Natural killer cell treated with Interleukin-12 subunit alpha and Interleukin-12 subunit beta and Interleukin-15 and Interleukin-18, amount 100 ng/mL, for 72 hours (primary cell): Measurements from ENCODE around the gene SLC13A3. TPM values are rescaled to one million over a fixed set of nuclear protein-coding genes. Genes with fewer than 3 reads are reported as not detected.
A peak's percentile ranks its signal among the peaks of the same experiment; 100 is the strongest.

Experiments used
- ATAC-seq, 2 donors: fragments of 150-1000 bp; cut with Tn5 transposase in 1 of 2; sonication (Bioruptor Pico), chemical (Tn5 transposase) in 1 of 2; 2 replicates each; pipeline ENCODE4 v1.10.0; 2021
- DNase-seq: peaks from one replicate; pipeline ENCODE4 v3.0.0; 2022; ENCODE audit warnings: low spot score
- H3K27ac Mint-ChIP-seq, 2 donors: 1 replicate in 1 of 2; 2 replicates in 1 of 2; pipeline ENCODE4 v1.8.0; 2022; ENCODE audit warnings: mixed read lengths in 2 of 2, mild to moderate bottlenecking in 1 of 2, moderate library complexity in 1 of 2
- H3K27me3 Mint-ChIP-seq, 2 donors: 1 replicate in 1 of 2; 2 replicates in 1 of 2; pipeline ENCODE4 v1.8.0; 2022; ENCODE audit warnings: mixed read lengths in 2 of 2
- H3K36me3 Mint-ChIP-seq: one replicate; pipeline ENCODE4 v1.8.0; 2022; ENCODE audit warnings: mixed read lengths
- H3K4me1 Mint-ChIP-seq, 2 donors: 1 replicate in 1 of 2; 2 replicates in 1 of 2; pipeline ENCODE4 v1.8.0; 2022; ENCODE audit warnings: low read depth in 2 of 2, mixed read lengths in 2 of 2, mild to moderate bottlenecking in 1 of 2
- H3K4me3 Mint-ChIP-seq: one replicate; pipeline ENCODE4 v1.8.0; 2022; ENCODE audit warnings: mixed read lengths
- H3K9me3 Mint-ChIP-seq: 2 replicates; pipeline ENCODE4 v1.8.0; 2022; ENCODE audit warnings: mixed read lengths
- total RNA-seq, 2 donors: library from RNA; stranded (reverse); gene quantifications; one replicate each; pipeline ENCODE4 v1.2.3, GENCODE V29; 2022

The SLC13A3 gene
- total RNA-seq, 2 donors from 2014 or later, result 0.47 to 0.55 TPM

GRCh38 chr20:46640536-46641311 lies 10.5 kb downstream of the SLC13A3 start:
- Mint-ChIP-seq H3K4me3 (no peak overlapping the region), H3K27ac (no peak overlapping the region), H3K9me3 (no peaks in the 10 kb centered on the region), H3K36me3 (no peaks in the 10 kb centered on the region), H3K27me3 (peaks cover 0 to 5% of the 10 kb centered on the region in 2 donors), H3K4me1 (no peaks in the 10 kb centered on the region)
- DNase-seq (no peak), ATAC-seq (no peak)

- DNase-seq, result no peak
- Mint-ChIP-seq H3K4me3 (no peak overlapping the region), H3K36me3 (no peaks in the 10 kb centered on the region), H3K27ac (no peak overlapping the region), H3K27me3 (peaks cover 0 to 7% of the 10 kb centered on the region in 2 donors), H3K9me3 (no peaks in the 10 kb centered on the region), H3K4me1 (no peaks in the 10 kb centered on the region)
- no peak for ATAC-seq
Measured at GRCh38 chr20:46640044-46640443, 11.2 kb downstream of the SLC13A3 start.

GRCh38 chr20:46639587-46639986 lies 11.7 kb downstream of the SLC13A3 start:
- Mint-ChIP-seq H3K4me1 (no peaks in the 10 kb centered on the region), H3K4me3 (no peak overlapping the region), H3K27ac (no peak overlapping the region), H3K36me3 (no peaks in the 10 kb centered on the region), H3K9me3 (no peaks in the 10 kb centered on the region), H3K27me3 (peaks cover 0 to 9% of the 10 kb centered on the region in 2 donors)
- ATAC-seq (no peak), DNase-seq (no peak)

- ATAC-seq, result no peak
- no peaks in the 10 kb centered on the region for H3K9me3 Mint-ChIP-seq
- no peak overlapping the region for H3K4me3 Mint-ChIP-seq
- no peaks in the 10 kb centered on the region for H3K36me3 Mint-ChIP-seq
- DNase-seq, result no peak
- peaks cover 0 to 9% of the 10 kb centered on the region in 2 donors for H3K27me3 Mint-ChIP-seq
- H3K27ac Mint-ChIP-seq, result no peak overlapping the region
- H3K4me1 Mint-ChIP-seq, result no peaks in the 10 kb centered on the region
Measured at GRCh38 chr20:46638898-46639274, 12.4 kb downstream of the SLC13A3 start.

- peaks cover 0 to 9% of the 10 kb centered on the region in 2 donors for H3K27me3 Mint-ChIP-seq
- no peak overlapping the region for H3K4me3 Mint-ChIP-seq
- DNase-seq (no peak), ATAC-seq (no peak)
- H3K4me1 Mint-ChIP-seq, result no peaks in the 10 kb centered on the region
- no peaks in the 10 kb centered on the region for H3K9me3 Mint-ChIP-seq
- no peak overlapping the region for H3K27ac Mint-ChIP-seq
- H3K36me3 Mint-ChIP-seq, result no peaks in the 10 kb centered on the region
Measured at GRCh38 chr20:46638134-46638897, 12.9 kb downstream of the SLC13A3 start.

GRCh38 chr20:46637427-46638133 lies 13.7 kb downstream of the SLC13A3 start:
- no peaks in the 10 kb centered on the region for H3K9me3 Mint-ChIP-seq
- no peak overlapping the region for H3K27ac Mint-ChIP-seq
- no peaks in the 10 kb centered on the region for H3K36me3 Mint-ChIP-seq
- no peak for DNase-seq
- H3K4me1 Mint-ChIP-seq, result no peaks in the 10 kb centered on the region
- no peak overlapping the region for H3K4me3 Mint-ChIP-seq
- peaks cover 0 to 9% of the 10 kb centered on the region in 2 donors for H3K27me3 Mint-ChIP-seq
- no peak for ATAC-seq

GRCh38 chr20:46637020-46637419 lies 14.2 kb downstream of the SLC13A3 start:
- Mint-ChIP-seq H3K4me3 (no peak overlapping the region), H3K4me1 (no peaks in the 10 kb centered on the region), H3K27ac (no peak overlapping the region), H3K36me3 (no peaks in the 10 kb centered on the region), H3K27me3 (peaks cover 0 to 7% of the 10 kb centered on the region in 2 donors), H3K9me3 (no peaks in the 10 kb centered on the region)
- ATAC-seq (no peak), DNase-seq (no peak)

GRCh38 chr20:46636514-46636913 lies 14.7 kb downstream of the SLC13A3 start:
- ATAC-seq, result no peak
- no peak for DNase-seq
- no peaks in the 10 kb centered on the region for H3K36me3 Mint-ChIP-seq
- H3K4me1 Mint-ChIP-seq, result peaks cover under 1% of the 10 kb centered on the region in 2 donors
- no peak overlapping the region for H3K4me3 Mint-ChIP-seq
- no peaks in the 10 kb centered on the region for H3K9me3 Mint-ChIP-seq
- no peak overlapping the region for H3K27ac Mint-ChIP-seq
- H3K27me3 Mint-ChIP-seq, result peaks cover 0 to 7% of the 10 kb centered on the region in 2 donors

- ATAC-seq (no peak), DNase-seq (no peak)
- Mint-ChIP-seq H3K4me1 (peaks cover 5 to 6% of the 10 kb centered on the region in 2 donors), H3K9me3 (no peaks in the 10 kb centered on the region), H3K27me3 (peaks cover 2 to 7% of the 10 kb centered on the region in 2 donors), H3K27ac (no peak overlapping the region), H3K36me3 (no peaks in the 10 kb centered on the region), H3K4me3 (no peak overlapping the region)
Measured at GRCh38 chr20:46635514-46636136, 15.6 kb downstream of the SLC13A3 start.

- DNase-seq (no peak), ATAC-seq (no peak)
- H3K9me3 Mint-ChIP-seq, result no peaks in the 10 kb centered on the region
- H3K27ac Mint-ChIP-seq, result no peak overlapping the region
- no peak overlapping the region for H3K4me3 Mint-ChIP-seq
- H3K36me3 Mint-ChIP-seq, result peaks cover 4% of the 10 kb centered on the region
- peaks cover 11 to 12% of the 10 kb centered on the region in 2 donors for H3K27me3 Mint-ChIP-seq
- peaks cover 5 to 9% of the 10 kb centered on the region in 2 donors for H3K4me1 Mint-ChIP-seq
Measured at GRCh38 chr20:46634528-46634927, 16.7 kb downstream of the SLC13A3 start.

- no peak for ATAC-seq
- DNase-seq, result no peak
- Mint-ChIP-seq H3K4me3 (no peak overlapping the region), H3K36me3 (peaks cover 6% of the 10 kb centered on the region), H3K4me1 (peaks cover 5 to 9% of the 10 kb centered on the region in 2 donors), H3K27me3 (peaks cover 10 to 15% of the 10 kb centered on the region in 2 donors), H3K9me3 (no peaks in the 10 kb centered on the region), H3K27ac (no peak overlapping the region)
Measured at GRCh38 chr20:46631874-46632446, 19.3 kb downstream of the SLC13A3 start.

GRCh38 chr20:46631212-46631869 lies 19.9 kb downstream of the SLC13A3 start:
- peaks cover 6% of the 10 kb centered on the region for H3K36me3 Mint-ChIP-seq
- no peaks in the 10 kb centered on the region for H3K9me3 Mint-ChIP-seq
- peaks cover 13 to 15% of the 10 kb centered on the region in 2 donors for H3K27me3 Mint-ChIP-seq
- H3K27ac Mint-ChIP-seq, result no peak overlapping the region
- ATAC-seq, result peak; percentile 82 to 89
- H3K4me3 Mint-ChIP-seq, result no peak overlapping the region
- DNase-seq, result peak; percentile 65
- H3K4me1 Mint-ChIP-seq, result peaks cover 5 to 9% of the 10 kb centered on the region in 2 donors

- peaks cover 11 to 15% of the 10 kb centered on the region in 2 donors for H3K27me3 Mint-ChIP-seq
- H3K9me3 Mint-ChIP-seq, result no peaks in the 10 kb centered on the region
- peaks cover 6% of the 10 kb centered on the region for H3K36me3 Mint-ChIP-seq
- no peak overlapping the region for H3K4me3 Mint-ChIP-seq
- no peak overlapping the region for H3K27ac Mint-ChIP-seq
- DNase-seq, result no peak
- peaks cover 5 to 9% of the 10 kb centered on the region in 2 donors for H3K4me1 Mint-ChIP-seq
- ATAC-seq, result no peak
Measured at GRCh38 chr20:46630306-46630705, 21.0 kb downstream of the SLC13A3 start.
